ENCODE results near the gene RAD9A.

DNA sequence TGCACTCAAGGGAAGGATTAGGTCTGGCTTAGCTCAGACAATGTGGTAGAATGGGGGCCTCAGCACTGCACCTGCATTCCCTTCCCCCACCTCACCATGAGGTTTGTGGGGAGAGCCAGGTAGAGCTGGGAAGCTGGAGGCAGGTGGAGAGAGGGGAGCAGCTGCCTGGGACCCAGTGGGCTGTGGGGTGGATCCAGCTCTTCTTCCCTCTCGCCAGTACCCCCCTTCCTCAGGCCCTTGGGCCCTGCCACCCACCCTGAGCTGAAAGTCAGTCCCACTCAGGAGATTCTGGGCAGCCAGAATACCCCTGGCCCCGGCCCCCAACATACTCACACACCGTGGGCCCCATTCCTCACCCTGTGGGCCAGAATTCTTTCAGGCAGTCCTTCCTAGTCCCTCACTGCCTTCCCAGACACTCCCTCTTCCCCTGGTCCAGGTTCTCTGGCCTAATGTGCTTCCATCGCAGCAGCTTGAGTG is 35.4 kb upstream of the RAD9A start:
- TF ChIP-seq CTCF (conservative IDR thresholded peaks at IDR 0.05; ENCODE audit: low read depth, low read length) (no peak), EZH2 (IDR thresholded peaks at IDR 0.05; ENCODE audit: borderline replicate concordance, low read depth, low read length, poor library complexity, severe bottlenecking) (no peak)
